ENCODE data around the gene SPINK9. TPM values are rescaled to one million over a fixed set of nuclear protein-coding genes. Genes with fewer than 3 reads are reported as not detected.
"Not testable (repeated sequence)": the region's sequence is repeated elsewhere in the genome, so short reads cannot be mapped to it uniquely, and the experiment has no call there.

The SPINK9 gene
- total RNA-seq, 1 donor from 2014 or later = not detected

GRCh38 chr5:148309746-148310145 is 25.6 kb upstream of the SPINK9 start:
- H3K4me1 Mint-ChIP-seq (ENCODE audit: unreplicated experiment) = no peaks in the 10 kb centered on the region
- no peak overlapping the region for H3K4me3 Mint-ChIP-seq
- peaks cover 4% of the 10 kb centered on the region for H3K9me3 Mint-ChIP-seq
- no peaks in the 10 kb centered on the region for H3K36me3 Mint-ChIP-seq
- TF ChIP-seq, protein P1, sequence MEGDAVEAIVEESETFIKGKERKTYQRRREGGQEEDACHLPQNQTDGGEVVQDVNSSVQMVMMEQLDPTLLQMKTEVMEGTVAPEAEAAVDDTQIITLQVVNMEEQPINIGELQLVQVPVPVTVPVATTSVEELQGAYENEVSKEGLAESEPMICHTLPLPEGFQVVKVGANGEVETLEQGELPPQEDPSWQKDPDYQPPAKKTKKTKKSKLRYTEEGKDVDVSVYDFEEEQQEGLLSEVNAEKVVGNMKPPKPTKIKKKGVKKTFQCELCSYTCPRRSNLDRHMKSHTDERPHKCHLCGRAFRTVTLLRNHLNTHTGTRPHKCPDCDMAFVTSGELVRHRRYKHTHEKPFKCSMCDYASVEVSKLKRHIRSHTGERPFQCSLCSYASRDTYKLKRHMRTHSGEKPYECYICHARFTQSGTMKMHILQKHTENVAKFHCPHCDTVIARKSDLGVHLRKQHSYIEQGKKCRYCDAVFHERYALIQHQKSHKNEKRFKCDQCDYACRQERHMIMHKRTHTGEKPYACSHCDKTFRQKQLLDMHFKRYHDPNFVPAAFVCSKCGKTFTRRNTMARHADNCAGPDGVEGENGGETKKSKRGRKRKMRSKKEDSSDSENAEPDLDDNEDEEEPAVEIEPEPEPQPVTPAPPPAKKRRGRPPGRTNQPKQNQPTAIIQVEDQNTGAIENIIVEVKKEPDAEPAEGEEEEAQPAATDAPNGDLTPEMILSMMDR (conservative IDR thresholded peaks at IDR 0.05) = no peak
- H3K27me3 Mint-ChIP-seq = no peaks in the 10 kb centered on the region
- no peak for DNase-seq (ENCODE audit: extremely low spot score, unreplicated experiment)
- no peak overlapping the region for H3K27ac Mint-ChIP-seq

- H3K27ac Mint-ChIP-seq = no peak overlapping the region
- no peak overlapping the region for H3K4me3 Mint-ChIP-seq
- no peaks in the 10 kb centered on the region for H3K4me1 Mint-ChIP-seq (ENCODE audit: unreplicated experiment)
- H3K9me3 Mint-ChIP-seq = peaks cover 4% of the 10 kb centered on the region
- no peaks in the 10 kb centered on the region for H3K36me3 Mint-ChIP-seq
- TF ChIP-seq, protein P1 (conservative IDR thresholded peaks at IDR 0.05) = no peak
- no peak for DNase-seq (ENCODE audit: extremely low spot score, unreplicated experiment)
- H3K27me3 Mint-ChIP-seq = no peaks in the 10 kb centered on the region
Observed at GRCh38 chr5:148311484-148311883, 23.9 kb upstream of the SPINK9 start.

- H3K9me3 Mint-ChIP-seq = peaks cover 4% of the 10 kb centered on the region
- no peak within 1 kb of the TSS for H3K4me3 Mint-ChIP-seq
- no peaks in the 10 kb centered on the region for H3K36me3 Mint-ChIP-seq
- no peak for DNase-seq (ENCODE audit: extremely low spot score, unreplicated experiment)
- no peaks in the 10 kb centered on the region for H3K4me1 Mint-ChIP-seq (ENCODE audit: unreplicated experiment)
- no peak within 1 kb of the TSS for H3K27ac Mint-ChIP-seq
- TF ChIP-seq, protein P1 (conservative IDR thresholded peaks at IDR 0.05) = no peak
- H3K27me3 Mint-ChIP-seq = no peaks in the 10 kb centered on the region
Observed at GRCh38 chr5:148312153-148312552, 23.2 kb upstream of the SPINK9 start, which contains the start of gene SPINK7. Gene SPINK7, plus strand, starts transcription at chr5:148312423. Its CDS starts 61 bp downstream, at chr5:148312484.

DNA sequence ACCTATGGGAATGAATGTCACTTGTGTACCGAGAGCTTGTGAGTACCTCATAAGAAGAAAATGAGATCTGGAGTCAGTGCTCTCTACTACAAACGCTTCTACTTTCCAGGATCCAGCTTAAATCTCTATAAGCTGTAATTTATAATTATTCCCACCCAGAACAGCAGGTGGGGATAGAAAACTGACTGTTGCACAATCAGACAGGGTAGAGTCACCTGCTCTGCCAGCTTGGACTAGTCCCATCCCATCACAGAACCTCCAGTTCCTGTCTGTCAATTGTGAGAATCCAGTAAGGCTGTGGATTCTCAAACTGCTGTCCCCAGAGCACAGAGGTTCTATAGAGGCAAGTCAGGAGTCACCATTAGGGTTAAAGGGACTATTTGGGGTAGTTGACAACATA is 21.2 kb upstream of the SPINK9 start:
- no peaks in the 10 kb centered on the region for H3K4me1 Mint-ChIP-seq (ENCODE audit: unreplicated experiment)
- no peak for DNase-seq (ENCODE audit: extremely low spot score, unreplicated experiment)
- no peaks in the 10 kb centered on the region for H3K27me3 Mint-ChIP-seq
- TF ChIP-seq, protein P1 (conservative IDR thresholded peaks at IDR 0.05) = no peak
- H3K4me3 Mint-ChIP-seq = no peak overlapping the region
- H3K9me3 Mint-ChIP-seq = peaks cover 4% of the 10 kb centered on the region
- no peaks in the 10 kb centered on the region for H3K36me3 Mint-ChIP-seq
- H3K27ac Mint-ChIP-seq = no peak overlapping the region

DNA sequence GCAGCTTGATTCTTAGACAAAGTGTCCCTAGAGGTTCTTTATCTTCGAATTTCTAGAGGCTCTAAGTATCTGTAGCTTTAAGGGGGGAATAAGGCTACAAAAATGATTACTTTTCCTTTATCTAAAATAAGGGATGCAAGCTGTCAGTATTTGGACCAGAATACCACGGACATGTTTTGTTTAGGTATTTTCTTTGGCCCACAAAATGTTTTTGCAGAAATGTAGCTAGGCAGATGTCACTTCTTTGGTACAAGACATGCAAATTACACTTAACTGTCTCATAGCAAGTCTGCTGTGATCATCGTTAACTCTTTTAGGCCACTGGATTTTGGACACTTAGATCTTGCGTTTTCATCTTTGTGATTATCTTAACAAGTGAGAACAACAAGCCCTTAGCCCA is 20.6 kb upstream of the SPINK9 start:
- DNase-seq (ENCODE audit: extremely low spot score, unreplicated experiment) = no peak
- peaks cover 2% of the 10 kb centered on the region for H3K4me1 Mint-ChIP-seq (ENCODE audit: unreplicated experiment)
- TF ChIP-seq, protein P1 (conservative IDR thresholded peaks at IDR 0.05) = no peak
- peaks cover under 1% of the 10 kb centered on the region for H3K27me3 Mint-ChIP-seq
- H3K4me3 Mint-ChIP-seq = no peak overlapping the region
- H3K9me3 Mint-ChIP-seq = peaks cover 2% of the 10 kb centered on the region
- H3K27ac Mint-ChIP-seq = no peak overlapping the region
- H3K36me3 Mint-ChIP-seq = no peaks in the 10 kb centered on the region

- H3K36me3 Mint-ChIP-seq; DNase-seq (ENCODE audit: extremely low spot score, unreplicated experiment); H3K27me3 Mint-ChIP-seq; H3K4me1 Mint-ChIP-seq (ENCODE audit: unreplicated experiment); H3K9me3 Mint-ChIP-seq: not testable (repeated sequence)
- peak overlapping the region; percentile 94 for H3K4me3 Mint-ChIP-seq
- H3K27ac Mint-ChIP-seq = peak overlapping the region; percentile 87
Observed at GRCh38 chr5:148320011-148320963, 15.1 kb upstream of the SPINK9 start.
